Anterior cingulate cortex (tissue), 58 donors: ENCODE results near the gene CHPF.

Experiments
- DNase-seq, 58 donors: peaks; one replicate each; lab custom pipeline; 2025; lab: John Stamatoyannopoulos, UW

The CHPF gene

GRCh38 chr2:219500135-219500534 lies 43.5 kb downstream of the CHPF start:
- no peak for DNase-seq

- no peak for DNase-seq
Observed at GRCh38 chr2:219499555-219499954, 44.1 kb downstream of the CHPF start.

GRCh38 chr2:219499058-219499307 lies 44.6 kb downstream of the CHPF start:
- no peak for DNase-seq

DNA sequence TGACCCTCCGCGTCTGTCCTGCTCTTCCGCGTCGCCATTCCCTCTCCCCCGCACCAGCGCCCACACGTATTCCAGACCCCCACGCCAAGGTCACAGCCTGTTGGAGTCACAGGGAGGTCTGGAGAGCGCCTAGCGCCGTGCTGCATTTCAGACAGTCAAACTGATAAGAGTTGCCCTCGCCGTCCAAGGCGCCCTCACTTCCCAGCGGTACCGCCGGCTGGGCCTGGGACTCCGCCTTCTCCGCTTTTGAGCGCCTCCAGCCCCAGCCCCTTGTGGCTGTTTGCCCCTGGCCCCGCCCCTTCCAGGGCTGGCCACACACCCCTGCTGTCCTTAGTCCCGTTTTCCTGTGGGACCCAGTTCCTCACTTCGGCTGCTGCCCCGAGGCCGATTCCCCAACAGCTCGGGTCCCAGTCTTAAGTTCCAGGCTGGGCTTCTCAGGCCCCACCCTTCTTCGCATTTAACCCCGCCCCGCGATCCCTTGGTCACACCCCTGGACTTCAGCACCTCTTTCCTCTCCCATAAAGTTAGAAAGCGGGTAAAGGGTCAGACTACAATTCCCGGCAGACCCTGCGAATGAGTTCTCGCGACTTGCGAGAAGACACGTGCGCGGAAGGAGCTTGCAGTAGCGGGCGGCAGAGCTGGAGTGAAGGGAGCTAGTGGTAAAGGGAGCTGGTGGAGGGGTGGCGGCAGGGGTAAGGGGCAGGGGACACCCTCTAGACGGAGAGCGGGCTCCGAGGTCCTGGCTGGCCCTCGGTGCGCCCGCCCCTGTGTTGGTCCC lies 45.1 kb downstream of the CHPF start, which contains the start of gene GMPPA:
Gene GMPPA, plus strand, starts transcription at position 612 of the 778 bp plus-strand sequence. CDS start 1,085 bp downstream, outside the sequence.
- DNase-seq: peak; percentile 46 to 96 (median 89)

DNA sequence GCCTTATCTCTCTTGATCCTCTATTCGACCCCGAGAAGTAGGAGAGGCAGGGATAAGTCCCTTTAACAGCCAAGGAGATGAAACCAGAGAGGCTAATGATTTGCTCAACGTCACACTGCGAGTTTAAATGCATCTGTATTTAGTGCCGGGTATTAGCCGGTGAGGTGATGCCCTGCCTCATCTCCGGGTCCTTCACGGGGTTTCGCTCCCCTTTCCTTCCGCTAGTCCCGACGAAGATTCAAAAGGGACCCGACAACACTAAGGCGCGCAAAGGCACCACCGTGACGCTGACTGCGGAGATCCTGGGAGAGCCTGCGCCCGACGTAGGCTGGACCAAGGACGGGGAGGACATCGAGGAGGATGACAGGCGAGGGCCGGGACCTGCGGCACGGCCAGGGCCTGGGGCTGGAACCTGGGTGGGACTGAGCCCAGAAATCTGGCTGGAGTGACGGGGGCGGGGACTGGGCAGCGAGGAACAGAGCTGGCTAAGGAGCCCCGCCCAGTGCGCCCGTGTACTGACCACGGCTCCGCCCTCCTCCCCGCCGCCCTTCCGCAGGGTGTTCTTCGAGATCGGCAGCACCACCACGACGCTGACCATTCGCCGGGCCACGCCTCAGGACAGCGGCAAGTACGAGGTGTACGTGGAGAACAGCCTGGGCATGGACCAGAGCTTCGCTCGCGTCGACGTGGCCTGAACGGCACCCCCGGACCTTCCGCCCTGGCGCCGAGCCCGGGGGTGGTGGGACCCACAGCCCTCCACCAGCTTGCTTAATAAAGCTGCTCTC lies 45.9 kb downstream of the CHPF start:
- peak in 34 of 58 donors; percentile 11 to 54 (median 28) for DNase-seq

DNA sequence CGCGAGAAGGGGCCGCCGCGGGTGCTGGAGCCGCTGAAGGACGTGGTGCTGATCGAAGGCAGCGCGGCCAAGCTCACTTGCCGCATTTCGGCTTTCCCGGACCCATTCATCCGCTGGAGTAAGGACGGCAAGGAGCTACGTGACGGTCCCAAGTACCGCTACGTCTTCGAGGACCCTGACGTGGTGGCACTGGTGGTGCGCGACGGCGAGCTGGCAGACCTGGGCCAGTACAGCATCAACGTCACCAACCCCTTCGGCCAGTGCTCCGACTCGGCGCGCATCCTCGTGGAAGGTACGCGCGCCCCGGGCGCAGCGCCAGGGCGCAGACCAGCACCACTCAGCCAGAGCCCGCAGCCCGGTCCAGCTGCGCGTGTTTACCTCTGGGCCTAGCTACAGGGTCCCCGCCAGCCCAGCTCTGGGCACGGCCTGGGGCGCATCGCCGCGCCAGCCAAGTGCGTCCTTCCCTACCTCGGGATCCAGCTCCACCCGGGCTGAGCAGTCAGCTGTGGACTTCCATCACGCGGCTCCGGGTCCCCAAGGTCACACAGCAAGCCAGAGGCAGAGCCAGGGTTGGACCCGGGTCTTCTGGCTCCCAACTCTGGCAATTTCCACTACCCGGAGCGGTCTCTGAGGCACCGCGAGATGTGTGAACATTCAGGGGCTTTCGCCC lies 46.6 kb downstream of the CHPF start:
- DNase-seq: peak in 1 of 58 donors; percentile 14

GRCh38 chr2:219496247-219496824 lies 47.3 kb downstream of the CHPF start:
- no peak for DNase-seq

DNA sequence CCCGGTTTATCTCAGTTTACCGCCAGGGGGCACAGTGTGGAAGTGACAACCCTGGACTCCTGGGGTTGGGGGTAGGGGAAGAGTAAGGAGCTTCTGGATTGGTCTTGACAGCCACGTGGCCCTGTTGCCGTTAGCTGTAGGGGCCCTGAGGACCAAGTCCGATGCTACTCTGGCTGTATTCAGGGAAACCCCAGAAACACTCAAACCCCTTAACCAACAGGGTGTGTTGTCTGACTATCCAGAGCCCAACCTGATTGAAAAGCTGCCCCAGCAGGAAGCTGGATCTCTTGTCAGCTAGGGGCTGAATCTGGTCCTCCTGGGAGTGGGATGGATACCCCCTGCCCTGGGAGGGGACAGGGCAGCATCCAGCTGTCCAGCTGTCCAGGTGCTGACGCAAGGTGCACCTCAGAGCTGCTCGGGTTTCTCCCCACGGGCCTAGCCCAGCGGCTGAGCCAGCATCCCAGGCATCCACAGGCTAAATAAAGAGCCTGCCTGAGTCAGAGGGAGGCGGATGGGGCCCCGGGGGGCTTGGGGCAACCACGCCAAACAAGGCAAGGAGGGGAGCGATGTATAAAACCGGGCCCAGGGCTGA lies 48.0 kb downstream of the CHPF start:
- peak in 53 of 58 donors; percentile 4 to 72 (median 37) for DNase-seq

DNA sequence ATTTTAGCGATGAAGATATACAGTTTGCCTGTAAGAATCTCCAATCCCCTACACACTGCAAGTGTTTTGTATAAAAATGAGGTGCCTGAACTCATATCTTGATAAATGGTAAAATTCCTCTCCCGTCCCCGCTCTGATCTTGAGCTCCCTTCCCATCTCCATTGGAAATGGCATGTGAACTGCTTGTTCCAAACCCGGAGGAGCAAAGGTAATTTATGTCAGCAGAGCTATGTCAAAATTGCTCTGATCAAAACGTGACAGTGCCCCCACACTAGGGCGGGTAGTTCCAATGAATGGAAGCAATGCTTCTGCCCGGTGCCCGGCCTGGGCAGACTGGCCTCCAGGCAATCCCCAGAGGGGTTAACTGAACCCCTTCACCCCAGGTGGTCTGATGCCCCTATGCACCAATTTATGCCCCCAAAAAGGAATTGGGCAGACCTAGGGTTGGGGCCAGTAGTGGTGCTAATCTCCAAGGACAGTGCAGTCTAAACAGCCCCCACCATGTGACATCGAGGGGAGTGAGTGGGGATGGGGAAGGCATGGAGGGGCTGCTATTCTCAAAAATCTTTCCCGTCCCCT lies 48.6 kb downstream of the CHPF start:
- DNase-seq: no peak

GRCh38 chr2:219493086-219493485 lies 50.5 kb downstream of the CHPF start:
- DNase-seq: no peak

DNA sequence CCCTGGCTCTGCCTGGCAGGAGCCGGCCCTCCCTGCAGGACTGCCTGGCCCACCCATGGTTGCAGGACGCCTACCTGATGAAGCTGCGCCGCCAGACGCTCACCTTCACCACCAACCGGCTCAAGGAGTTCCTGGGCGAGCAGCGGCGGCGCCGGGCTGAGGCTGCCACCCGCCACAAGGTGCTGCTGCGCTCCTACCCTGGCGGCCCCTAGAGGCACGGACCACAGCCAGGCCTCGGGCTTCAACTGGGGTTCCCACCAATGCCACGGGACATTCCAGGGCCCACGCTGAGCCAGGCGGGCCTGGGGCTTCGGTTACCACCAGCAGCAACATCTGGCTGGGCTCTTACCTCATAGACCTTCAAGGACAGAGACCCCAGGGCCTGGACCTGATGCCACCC lies 51.0 kb downstream of the CHPF start:
- DNase-seq: no peak

- DNase-seq: no peak
Observed at GRCh38 chr2:219491278-219491963, 52.2 kb downstream of the CHPF start.

- no peak for DNase-seq
Observed at GRCh38 chr2:219490600-219491130, 52.9 kb downstream of the CHPF start.

GRCh38 chr2:219490186-219490585 lies 53.4 kb downstream of the CHPF start:
- DNase-seq: no peak

DNA sequence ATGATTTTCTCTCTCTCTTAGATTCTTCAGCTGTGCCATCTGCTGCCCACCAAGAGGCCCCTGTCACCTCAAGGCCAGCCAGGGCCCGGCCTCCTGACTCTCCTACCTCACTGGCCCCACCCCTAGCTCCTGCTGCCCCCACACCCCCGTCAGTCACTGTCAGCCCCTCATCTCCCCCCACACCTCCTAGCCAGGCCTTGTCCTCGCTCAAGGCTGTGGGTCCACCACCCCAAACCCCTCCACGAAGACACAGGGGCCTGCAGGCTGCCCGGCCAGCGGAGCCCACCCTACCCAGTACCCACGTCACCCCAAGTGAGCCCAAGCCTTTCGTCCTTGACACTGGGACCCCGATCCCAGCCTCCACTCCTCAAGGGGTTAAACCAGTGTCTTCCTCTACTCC lies 54.3 kb downstream of the CHPF start:
- no peak for DNase-seq
